ENCODE data around the gene LAMA2.

- TF ChIP-seq POLR2A (IDR thresholded peaks at IDR 0.05) (no peak), CTCF (IDR thresholded peaks at IDR 0.05) (no peak)
Observed at GRCh38 chr6:129460221-129460620, 577.3 kb downstream of the LAMA2 start.

Data from testis (tissue), 2 donors.